NT2/D1 (cell line): ENCODE measurements around the gene PMP22.

Source experiments
- DNase-seq: peaks from one replicate; pipeline ENCODE4 v3.0.0-alpha.2; 2011; ENCODE audit warnings: low read depth, low spot score
- H3K27me3 ChIP-seq: 2 replicates; pipeline ENCODE4 v1.6.0; 2011; ENCODE audit warnings: mild to moderate bottlenecking; ENCODE audit not compliant: insufficient read length, insufficient read depth
- H3K36me3 ChIP-seq: 2 replicates; pipeline ENCODE4 v1.6.1; 2011; ENCODE audit warnings: mild to moderate bottlenecking, low read length, mixed read lengths; ENCODE audit not compliant: insufficient read depth, insufficient read length
- H3K4me1 ChIP-seq: 2 replicates; pipeline ENCODE4 v1.5.1; 2011; ENCODE audit not compliant: insufficient read depth, insufficient read length
- H3K4me3 ChIP-seq: 2 replicates; pipeline ENCODE4 v1.5.1; 2011; ENCODE audit warnings: low read depth; ENCODE audit not compliant: insufficient read length
- H3K9ac ChIP-seq: 2 replicates; pipeline ENCODE4 v1.6.0; 2011; ENCODE audit warnings: low read depth; ENCODE audit not compliant: insufficient read length
- H3K9me3 ChIP-seq: 2 replicates; pipeline ENCODE4 v1.5.1; 2011; ENCODE audit warnings: mild to moderate bottlenecking, low read length; ENCODE audit not compliant: insufficient read depth
- SUZ12 ChIP-seq: IDR thresholded peaks from 2 replicates; pipeline ENCODE4 v1.6.1; 2011; ENCODE audit not compliant: insufficient read length, insufficient read depth; ENCODE audit errors: extremely low read depth
- YY1 ChIP-seq: IDR thresholded peaks from 2 replicates; pipeline ENCODE4 v1.6.1; 2011; ENCODE audit not compliant: insufficient read length, insufficient read depth
- ZNF274 ChIP-seq: IDR thresholded peaks from 2 replicates; pipeline ENCODE4 v1.6.1; 2011; ENCODE audit warnings: mild to moderate bottlenecking, low read depth, low read length

The PMP22 gene

DNA sequence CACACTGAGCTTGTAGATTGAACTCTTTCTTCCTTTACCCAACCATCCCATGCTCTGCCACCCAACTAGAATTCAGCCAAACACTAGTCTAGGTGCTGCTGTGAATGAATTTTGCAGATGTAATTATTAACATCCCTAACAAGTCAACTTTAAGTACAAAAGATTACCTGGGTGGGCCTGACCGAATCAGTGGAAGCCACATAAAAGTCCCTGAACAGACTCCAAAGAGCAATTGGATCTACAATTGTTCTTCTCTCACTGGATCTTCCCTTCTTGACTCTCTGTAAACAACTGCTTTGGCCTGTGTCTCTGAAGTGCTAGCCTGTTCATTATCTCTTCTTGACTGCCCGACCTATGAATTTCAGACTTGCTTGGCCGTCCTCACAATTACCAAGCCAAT lies 67.9 kb downstream of the PMP22 start:
- Histone ChIP-seq H3K4me3 (no peak overlapping the region), H3K36me3 (no peaks in the 10 kb centered on the region), H3K27me3 (no peaks in the 10 kb centered on the region), H3K9ac (no peak overlapping the region), H3K9me3 (peaks cover 33% of the 10 kb centered on the region; the same call in 1 of the 2 replicates), H3K4me1 (no peaks in the 10 kb centered on the region)
- DNase-seq: no peak
- TF ChIP-seq ZNF274: no peak
- no peak for TF ChIP-seq SUZ12
- TF ChIP-seq YY1: no peak

DNA sequence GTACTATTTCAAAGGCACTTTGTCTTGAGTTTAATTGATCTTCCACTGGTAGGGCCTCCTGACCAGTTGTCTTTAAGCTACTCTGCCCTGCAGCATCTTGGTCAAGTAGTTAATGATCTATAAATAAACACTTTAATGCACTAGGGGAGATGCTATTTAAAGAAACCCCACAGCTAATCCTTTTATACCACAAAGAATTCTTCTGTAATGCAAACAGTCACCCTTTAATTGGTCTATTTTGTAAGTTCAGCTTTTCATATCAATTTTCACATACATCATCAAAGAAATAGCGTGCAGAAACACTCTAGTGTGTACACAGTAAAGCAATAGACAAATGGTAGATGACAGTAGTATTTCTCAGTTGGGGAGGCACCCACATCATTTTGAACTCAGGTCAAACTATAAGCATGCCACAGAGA lies 70.3 kb downstream of the PMP22 start:
- Histone ChIP-seq H3K9ac (no peak overlapping the region), H3K27me3 (no peaks in the 10 kb centered on the region), H3K9me3 (peaks cover 24% of the 10 kb centered on the region; the same call in 1 of the 2 replicates), H3K4me3 (no peak overlapping the region), H3K36me3 (no peaks in the 10 kb centered on the region), H3K4me1 (no peaks in the 10 kb centered on the region)
- TF ChIP-seq SUZ12 (no peak), YY1 (no peak), ZNF274 (no peak)
- DNase-seq: no peak

DNA sequence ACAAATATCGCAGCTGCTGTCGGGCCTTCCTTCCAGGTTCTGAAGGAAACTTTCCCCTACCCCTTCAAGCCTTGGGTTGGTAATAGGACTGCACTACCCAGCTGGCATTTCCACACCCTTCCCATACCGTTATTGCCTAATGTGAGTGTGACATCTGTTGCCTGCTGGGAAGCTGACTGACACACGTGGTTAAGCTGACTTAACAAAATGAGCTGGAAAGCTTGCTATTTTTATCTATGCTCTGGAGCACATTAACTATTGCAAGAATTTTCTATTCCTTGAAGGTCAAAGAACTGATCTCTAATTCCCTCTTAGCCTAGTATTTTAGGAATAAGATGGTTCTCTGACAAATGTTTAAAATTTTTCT lies 79.5 kb downstream of the PMP22 start:
- Histone ChIP-seq H3K9me3 (no peaks in the 10 kb centered on the region), H3K36me3 (no peaks in the 10 kb centered on the region), H3K4me3 (no peak overlapping the region), H3K4me1 (peaks cover 5% of the 10 kb centered on the region), H3K27me3 (no peaks in the 10 kb centered on the region), H3K9ac (no peak overlapping the region)
- no peak for TF ChIP-seq YY1
- TF ChIP-seq SUZ12: no peak
- no peak for TF ChIP-seq ZNF274
- no peak for DNase-seq

DNA sequence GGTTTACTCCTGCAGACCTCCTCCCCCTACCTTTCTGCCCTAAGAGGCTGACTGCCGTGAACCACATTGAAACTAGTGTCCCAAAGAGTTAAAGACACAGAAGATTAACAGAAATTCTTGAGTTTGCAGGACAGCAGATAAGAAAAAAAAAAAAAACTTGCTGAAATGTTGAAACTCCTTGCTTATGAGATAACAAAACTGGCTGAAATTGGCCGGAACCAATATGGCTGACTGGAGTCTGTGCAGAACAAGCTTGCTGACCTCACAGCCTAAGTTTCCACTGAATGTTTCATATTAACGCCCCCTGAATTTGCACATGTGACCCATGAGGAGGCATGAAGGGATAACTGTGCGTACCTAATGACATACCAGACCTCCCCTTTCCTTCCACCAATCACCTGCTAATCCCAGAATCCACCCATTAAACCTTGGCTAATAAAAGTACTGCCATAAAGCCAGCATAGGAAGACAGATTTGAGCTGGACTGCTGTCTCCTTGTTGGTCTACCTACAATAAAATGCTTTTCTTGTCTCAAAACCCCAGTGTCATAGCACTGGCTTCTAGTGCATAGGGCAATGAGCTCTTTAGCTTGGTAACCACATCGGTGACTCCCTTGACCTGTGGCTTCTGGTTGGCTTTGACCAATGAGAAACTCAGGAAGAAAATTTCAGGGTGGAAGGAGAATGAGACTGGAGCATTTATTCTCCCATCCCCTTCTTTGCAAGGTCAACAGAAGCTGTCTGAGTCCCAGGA lies 80.1 kb downstream of the PMP22 start:
- no peak for DNase-seq
- Histone ChIP-seq H3K36me3 (no peaks in the 10 kb centered on the region), H3K4me1 (peaks cover 5% of the 10 kb centered on the region), H3K4me3 (no peak overlapping the region), H3K9me3 (no peaks in the 10 kb centered on the region), H3K9ac (no peak overlapping the region), H3K27me3 (no peaks in the 10 kb centered on the region)
- TF ChIP-seq SUZ12: no peak
- no peak for TF ChIP-seq ZNF274
- no peak for TF ChIP-seq YY1

DNA sequence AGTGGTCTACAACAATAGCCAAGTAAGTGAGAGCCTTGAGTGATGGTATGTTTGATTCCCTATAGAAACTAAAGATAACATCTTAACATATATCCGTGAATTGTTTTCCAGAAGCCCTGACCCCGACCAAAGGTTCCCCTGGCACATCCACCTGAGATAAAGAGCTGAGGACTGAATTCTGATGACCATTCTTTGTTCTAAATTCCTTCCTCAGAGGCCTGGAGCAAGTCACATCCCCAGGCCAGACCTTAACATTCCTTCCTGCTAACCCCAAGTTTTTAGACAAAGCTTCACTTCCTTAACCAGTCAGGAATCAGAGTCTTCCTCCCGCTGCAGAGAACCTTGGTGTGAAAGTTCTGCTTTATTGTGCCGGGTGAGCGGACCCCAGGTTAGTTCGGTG lies 83.3 kb downstream of the PMP22 start:
- Histone ChIP-seq H3K36me3 (no peaks in the 10 kb centered on the region), H3K4me3 (no peak overlapping the region), H3K9me3 (no peaks in the 10 kb centered on the region), H3K4me1 (peaks cover 5% of the 10 kb centered on the region), H3K9ac (no peak overlapping the region), H3K27me3 (no peaks in the 10 kb centered on the region)
- no peak for DNase-seq
- no peak for TF ChIP-seq ZNF274
- no peak for TF ChIP-seq SUZ12
- no peak for TF ChIP-seq YY1

DNA sequence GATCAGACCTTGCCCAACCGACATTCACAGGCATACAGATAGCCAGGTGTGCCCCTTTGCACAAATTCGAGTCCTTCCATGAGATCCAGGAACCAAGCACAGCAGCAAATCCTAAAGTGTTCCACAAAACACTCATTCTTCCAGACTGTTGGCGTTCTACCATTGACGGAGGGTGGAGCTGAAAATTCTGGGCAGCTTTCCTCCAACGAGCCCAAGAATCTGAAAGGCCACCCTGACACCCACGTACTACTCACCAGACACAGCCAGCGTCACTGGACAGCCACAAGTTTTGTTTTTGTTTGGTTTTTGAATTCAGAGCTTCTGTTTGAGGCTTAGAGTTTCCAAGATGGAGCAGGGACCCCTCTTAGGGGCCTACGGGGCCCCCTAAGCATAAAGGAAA lies 83.8 kb downstream of the PMP22 start:
- Histone ChIP-seq H3K4me3 (no peak overlapping the region), H3K9ac (no peak overlapping the region), H3K9me3 (no peaks in the 10 kb centered on the region), H3K27me3 (no peaks in the 10 kb centered on the region), H3K36me3 (no peaks in the 10 kb centered on the region), H3K4me1 (peaks cover 5% of the 10 kb centered on the region)
- no peak for TF ChIP-seq YY1
- TF ChIP-seq SUZ12: no peak
- no peak for TF ChIP-seq ZNF274
- no peak for DNase-seq

DNA sequence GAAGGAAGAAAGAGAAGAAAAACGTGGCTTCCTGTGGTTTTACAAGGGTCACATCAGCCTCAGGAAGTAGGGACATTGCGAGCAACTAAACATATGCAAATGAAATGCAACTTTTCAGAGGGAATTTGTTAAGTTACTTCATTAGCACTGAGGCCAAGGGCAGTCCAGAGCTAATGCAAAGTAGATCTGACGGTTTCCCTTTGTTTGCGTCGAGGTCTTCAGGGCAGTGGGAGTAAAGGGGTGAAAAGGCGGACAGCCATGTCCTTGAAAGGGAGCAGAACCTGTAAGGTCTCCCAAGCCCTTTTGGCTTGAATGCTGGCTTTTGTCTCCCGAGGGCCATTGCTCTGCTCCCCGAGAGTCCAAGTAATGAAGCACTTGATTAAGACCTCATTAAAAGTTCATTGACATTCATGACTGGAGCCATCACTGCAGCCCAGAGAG lies 85.0 kb downstream of the PMP22 start:
- DNase-seq: peak; percentile 81
- H3K27me3 ChIP-seq: no peaks in the 10 kb centered on the region
- peaks cover 5% of the 10 kb centered on the region for H3K4me1 ChIP-seq
- no peaks in the 10 kb centered on the region for H3K9me3 ChIP-seq
- no peak overlapping the region for H3K9ac ChIP-seq
- H3K4me3 ChIP-seq: no peak overlapping the region
- TF ChIP-seq SUZ12 (no peak), ZNF274 (no peak), YY1 (no peak)
- no peaks in the 10 kb centered on the region for H3K36me3 ChIP-seq
